GM21526 (cell line): Measurements from ENCODE around the gene C22orf31.
A peak's percentile ranks its signal among the peaks of the same experiment; 100 is the strongest.

Experiments used
- ATAC-seq: cut with Tn5 transposase; IDR thresholded peaks from one replicate; pipeline ENCODE4 v1.9.1; 2021; ENCODE audit warnings: moderate library complexity; ENCODE audit not compliant: unreplicated experiment, low FRiP score

C22orf31 gene

GRCh38 chr22:29082826-29083545, 21.4 kb upstream of the C22orf31 start:
- ATAC-seq, result no peak

GRCh38 chr22:29081517-29082236, 20.0 kb upstream of the C22orf31 start:
- ATAC-seq, result no peak

- no peak for ATAC-seq
Measured at GRCh38 chr22:29080106-29080975, 18.7 kb upstream of the C22orf31 start.

- ATAC-seq, result no peak
Measured at GRCh38 chr22:29079218-29079901, 17.7 kb upstream of the C22orf31 start.

- no peak for ATAC-seq
Measured at GRCh38 chr22:29078869-29079207, 17.2 kb upstream of the C22orf31 start.

- no peak for ATAC-seq
Measured at GRCh38 chr22:29078036-29078868, 16.6 kb upstream of the C22orf31 start.

- ATAC-seq, result no peak
Measured at GRCh38 chr22:29074276-29074772, 12.7 kb upstream of the C22orf31 start.

- ATAC-seq, result no peak
Measured at GRCh38 chr22:29073618-29074275, 12.1 kb upstream of the C22orf31 start.

- ATAC-seq, result no peak
Measured at GRCh38 chr22:29072979-29073617, 11.5 kb upstream of the C22orf31 start, which contains the start of gene KREMEN1. TSS of gene KREMEN1 (plus strand) at chr22:29073035. CDS start at chr22:29073131, 96 bp downstream.

GRCh38 chr22:29072193-29072978, 10.8 kb upstream of the C22orf31 start:
- ATAC-seq, result peak; percentile 72

- ATAC-seq, result no peak
Measured at GRCh38 chr22:29071261-29072045, 9.8 kb upstream of the C22orf31 start.

- ATAC-seq, result no peak
Measured at GRCh38 chr22:29070490-29070889, 8.9 kb upstream of the C22orf31 start.

GRCh38 chr22:29069463-29069862, 7.8 kb upstream of the C22orf31 start:
- no peak for ATAC-seq

GRCh38 chr22:29065468-29066190, 4.0 kb upstream of the C22orf31 start:
- no peak for ATAC-seq

GRCh38 chr22:29062286-29062821, 723 bp upstream of the C22orf31 start:
- no peak for ATAC-seq

GRCh38 chr22:29060931-29061330, 700 bp downstream of the C22orf31 start:
- ATAC-seq, result no peak
